Dedifferentiated amniotic fluid mesenchymal stem cell (primary cell): ENCODE data around the gene EMP2.

ENCODE experiments used
- DNase-seq: peaks from one replicate; pipeline ENCODE4 v3.0.0-alpha.2; 2016; ENCODE audit errors: extremely low spot score

The EMP2 gene

DNA sequence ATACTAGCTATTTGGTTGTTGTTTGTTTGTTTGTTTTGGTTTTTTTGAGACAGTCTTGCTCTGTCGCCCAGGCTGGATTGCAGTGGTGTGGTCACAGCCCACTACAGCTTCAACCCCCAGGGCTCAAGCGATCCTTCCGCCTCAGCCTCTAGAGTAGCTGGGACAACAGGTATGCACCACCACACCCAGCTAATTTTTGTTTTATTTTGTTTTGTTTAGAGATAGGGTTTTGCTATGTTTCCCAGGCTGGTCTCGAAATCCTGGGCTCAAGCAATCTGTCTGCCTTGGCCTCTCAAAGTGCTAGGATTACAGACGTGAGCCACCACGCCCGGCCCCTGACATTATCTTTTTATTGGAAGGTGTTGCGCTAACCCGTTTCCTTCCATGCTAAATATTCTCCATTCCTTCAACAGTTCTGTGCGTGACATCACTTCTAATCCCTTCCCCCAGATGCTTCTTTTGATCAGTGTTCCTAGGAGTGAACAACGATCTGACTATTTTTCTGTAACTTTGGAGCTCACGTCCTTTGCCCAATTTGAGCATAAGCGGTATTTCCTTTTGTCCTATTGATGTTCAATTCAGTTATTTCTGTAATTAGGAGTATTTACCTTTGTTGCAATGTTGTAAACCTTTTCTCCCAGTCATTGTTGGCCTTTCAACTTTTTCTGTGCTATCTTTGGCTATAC lies 30.2 kb upstream of the EMP2 start:
- DNase-seq = no peak

DNA sequence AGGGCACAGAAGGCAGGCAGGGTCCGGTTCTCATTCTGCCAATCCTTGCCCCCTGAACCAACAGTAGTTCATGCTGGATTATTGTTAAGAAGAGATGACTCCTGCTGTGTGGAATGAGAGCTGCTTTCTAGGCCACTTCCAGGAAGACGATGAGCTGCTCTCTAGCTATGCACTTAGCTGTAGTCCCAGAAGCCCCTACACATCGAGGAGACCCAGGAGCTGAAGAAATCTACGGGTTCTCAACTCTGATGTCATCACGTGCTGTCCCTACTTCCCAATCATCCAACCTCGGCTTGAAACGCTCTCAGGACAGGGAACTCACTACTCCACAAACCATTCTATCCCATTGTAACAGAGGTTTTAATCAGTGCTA lies 29.0 kb upstream of the EMP2 start:
- DNase-seq = peak; percentile 25

DNA sequence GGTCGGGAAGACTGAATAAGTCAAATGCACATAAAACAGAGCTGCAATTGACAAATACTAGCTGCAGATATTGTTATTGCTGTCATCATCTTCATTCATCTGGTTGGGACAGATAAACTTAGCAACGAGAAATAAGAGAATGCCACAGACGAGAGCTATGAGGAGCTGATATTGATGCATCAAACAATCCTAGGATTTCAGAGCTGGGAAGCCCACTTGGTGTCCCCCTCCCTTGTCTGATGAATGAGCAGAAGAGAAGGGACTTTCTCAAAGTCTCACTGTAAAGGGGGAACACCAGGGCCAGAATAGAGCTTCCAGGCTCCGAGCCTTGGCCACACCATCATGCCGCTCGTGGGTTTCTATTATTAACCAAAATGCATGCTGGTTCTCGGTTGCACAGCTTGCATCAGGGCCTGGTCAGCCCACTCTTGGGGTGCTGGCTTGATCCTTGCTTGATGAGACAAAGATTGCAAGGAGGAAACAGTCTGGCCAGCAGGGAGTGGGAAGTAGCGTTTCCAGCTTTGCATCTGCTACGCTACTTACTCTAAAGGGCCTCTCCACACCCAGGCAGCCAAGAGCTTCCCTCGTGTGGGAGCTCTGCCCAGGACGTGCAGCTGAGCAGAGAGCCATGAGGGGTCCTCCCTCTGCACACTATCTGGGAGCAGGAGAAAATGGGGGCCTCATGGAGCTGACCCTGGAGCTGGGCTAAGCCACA lies 28.4 kb upstream of the EMP2 start:
- no peak for DNase-seq

GRCh38 chr16:10607157-10607556 lies 26.8 kb upstream of the EMP2 start:
- DNase-seq = no peak

- DNase-seq = no peak
These were observed 26.2 kb upstream of the EMP2 start for GRCh38 chr16:10606607-10607006.

GRCh38 chr16:10605636-10606035 lies 25.2 kb upstream of the EMP2 start:
- no peak for DNase-seq

GRCh38 chr16:10601444-10602408 lies 21.3 kb upstream of the EMP2 start:
- DNase-seq = no peak

- no peak for DNase-seq
These were observed 20.5 kb upstream of the EMP2 start for GRCh38 chr16:10600782-10601443.

- no peak for DNase-seq
These were observed 19.2 kb upstream of the EMP2 start for GRCh38 chr16:10599626-10600025.

DNA sequence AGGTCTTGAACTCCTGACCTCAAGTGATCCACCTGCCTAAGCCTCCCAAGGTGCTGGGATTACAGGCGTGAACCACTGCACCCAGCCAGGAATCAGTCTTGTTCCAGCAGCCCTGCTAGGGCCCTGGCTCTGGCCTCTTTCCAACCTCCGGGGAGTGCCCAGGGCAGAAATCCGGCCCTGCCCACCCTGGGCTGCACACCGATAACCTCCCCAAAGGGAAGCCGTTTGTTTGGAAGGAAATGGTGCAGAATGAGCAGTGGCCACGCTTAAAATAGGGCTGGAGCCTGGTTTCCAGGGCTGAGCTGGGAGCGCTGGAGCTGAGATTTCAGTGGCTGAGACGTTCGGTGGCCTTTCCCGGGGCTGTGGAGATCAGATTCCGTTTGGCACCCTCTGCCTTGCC lies 17.8 kb upstream of the EMP2 start:
- DNase-seq = no peak

DNA sequence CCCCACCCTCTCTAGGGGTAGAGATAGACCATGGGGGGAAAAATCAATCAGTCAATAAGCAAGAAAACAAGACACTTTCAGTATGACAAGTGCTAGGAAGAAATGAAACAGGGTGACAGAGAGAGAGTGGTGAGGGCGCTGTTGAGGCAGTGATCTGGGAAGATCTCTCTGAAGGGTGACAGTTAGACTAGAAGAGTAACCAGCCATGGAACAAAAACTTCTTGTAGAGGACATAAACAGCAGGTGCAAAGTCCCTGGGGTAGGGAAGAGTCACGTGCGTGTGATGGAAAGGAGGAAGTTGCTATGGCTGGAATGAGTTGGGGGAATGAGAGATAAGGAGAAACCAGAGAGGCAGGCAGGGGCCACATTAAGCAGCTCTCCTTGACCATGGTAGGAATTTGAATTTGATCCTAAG lies 16.8 kb upstream of the EMP2 start:
- no peak for DNase-seq

GRCh38 chr16:10594312-10594950 lies 14.0 kb upstream of the EMP2 start:
- DNase-seq = no peak

GRCh38 chr16:10592611-10593010 lies 12.2 kb upstream of the EMP2 start:
- no peak for DNase-seq

DNA sequence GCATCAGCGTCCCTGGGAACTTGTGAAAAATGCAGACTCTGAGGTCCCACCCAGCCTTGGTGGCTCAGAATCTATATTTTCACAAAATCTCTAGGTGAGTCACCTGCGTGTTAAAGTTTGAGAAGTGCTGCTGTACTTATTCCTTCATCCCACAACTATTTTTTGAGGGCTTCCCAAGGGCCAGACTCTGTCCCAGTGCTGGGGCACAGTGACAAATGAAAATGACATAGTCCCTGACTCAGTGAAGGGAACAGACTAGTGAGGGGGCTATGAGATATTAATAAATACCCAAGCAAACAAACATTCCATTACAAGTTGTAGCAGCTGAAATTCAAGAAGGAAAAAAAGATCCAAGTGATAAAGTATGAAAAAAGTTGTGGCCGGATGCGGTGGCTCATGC lies 9.9 kb upstream of the EMP2 start:
- DNase-seq = no peak

GRCh38 chr16:10589109-10589508 lies 8.7 kb upstream of the EMP2 start:
- DNase-seq = no peak

GRCh38 chr16:10587622-10588021 lies 7.2 kb upstream of the EMP2 start:
- no peak for DNase-seq

GRCh38 chr16:10584981-10585438 lies 4.6 kb upstream of the EMP2 start:
- DNase-seq = no peak

DNA sequence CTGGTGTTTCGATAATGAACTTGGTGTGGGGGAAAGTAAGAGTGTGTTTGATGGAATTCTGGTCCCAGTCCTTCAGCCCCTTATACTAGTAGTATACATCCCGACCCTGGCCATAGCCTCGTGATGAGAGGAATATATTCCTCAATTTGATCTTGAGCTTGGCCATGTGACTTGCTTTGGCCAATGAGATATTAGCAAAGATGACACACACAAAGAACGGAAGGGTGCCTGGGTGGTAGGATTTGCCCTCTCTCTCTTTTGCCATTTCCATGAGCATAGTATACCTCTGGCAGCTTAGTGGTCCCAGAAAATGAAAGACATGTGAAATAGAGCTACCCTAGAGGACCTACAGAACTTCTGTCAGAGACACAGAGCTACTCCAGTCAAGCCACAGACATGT lies 2.9 kb upstream of the EMP2 start:
- DNase-seq = no peak

GRCh38 chr16:10581507-10581906 lies 1.1 kb upstream of the EMP2 start:
- DNase-seq = no peak

DNA sequence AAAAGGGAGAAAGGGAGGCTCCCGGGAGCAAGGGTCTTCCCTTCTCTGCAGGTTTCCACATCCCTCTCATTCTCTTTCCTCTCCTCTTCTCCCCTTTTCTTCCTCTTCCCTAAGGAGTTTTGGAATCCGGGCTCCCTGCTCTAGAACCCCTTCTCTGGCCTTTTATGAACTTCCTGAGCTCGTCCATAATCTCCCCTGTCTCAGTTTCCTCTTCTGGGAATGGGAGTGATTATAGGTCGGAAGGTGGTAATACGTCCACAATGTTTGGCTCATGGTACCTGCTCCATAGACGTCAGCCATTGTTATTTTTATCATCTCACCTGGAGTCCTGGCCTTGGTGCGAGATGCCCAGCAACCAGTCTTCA lies 467 bp upstream of the EMP2 start:
- no peak for DNase-seq

DNA sequence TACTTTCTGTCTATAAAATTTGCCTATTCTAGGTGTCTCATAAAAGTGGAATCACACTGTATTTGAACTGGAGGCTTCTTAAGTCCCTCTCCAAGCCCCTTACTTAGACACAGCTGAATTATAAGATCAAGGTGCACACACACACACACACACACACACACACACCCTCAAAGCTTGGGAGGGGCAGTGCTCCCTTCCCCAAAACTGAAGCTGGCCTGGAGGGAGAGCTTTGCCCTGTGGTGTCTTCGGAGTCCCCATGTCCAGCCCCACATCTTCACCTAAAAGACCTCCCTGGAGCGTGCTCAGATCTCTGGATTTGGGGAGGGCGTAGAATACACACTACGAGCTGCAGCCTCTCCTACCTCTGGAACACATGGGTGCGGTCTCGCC lies 828 bp downstream of the EMP2 start:
- DNase-seq = no peak
